K562 (cell line): ENCODE results near the gene ACSS1.

ENCODE experiments used
- BCLAF1 ChIP-seq, 2 experiments: fragments of 450-650 bp in 1 of 2; IDR thresholded peaks; 2 replicates each; pipeline ENCODE4 v1.6.1; 2011 to 2017; ENCODE audit warnings: low read depth in 2 of 2, antibody characterized with exemption in 1 of 2, borderline replicate concordance in 1 of 2, low read length in 1 of 2, mild to moderate bottlenecking in 1 of 2, mixed read lengths in 1 of 2; ENCODE audit not compliant: control insufficient read depth in 1 of 2
- NRF1 ChIP-seq, 2 experiments: fragments of 450-650 bp; IDR thresholded peaks in 1 of 2; conservative IDR thresholded peaks in 1 of 2; 2 replicates each; pipeline ENCODE4 v1.6.1; 2014; ENCODE audit warnings: mild to moderate bottlenecking in 2 of 2
- POLR2AphosphoS5 ChIP-seq: IDR thresholded peaks from 2 replicates; pipeline ENCODE4 v1.6.1; 2011; ENCODE audit warnings: mild to moderate bottlenecking, low read depth, low read length, moderate library complexity; ENCODE audit not compliant: control insufficient read depth, insufficient read depth
- RNF2 ChIP-seq: sonication (generic); IDR thresholded peaks from 2 replicates; pipeline ENCODE4 v1.6.1; 2016
- TBL1XR1 ChIP-seq, 2 experiments: IDR thresholded peaks; 2 replicates each; pipeline ENCODE4 v1.6.1; 2012; ENCODE audit warnings: improper control_type of control experiment in 2 of 2, low read length in 2 of 2, mild to moderate bottlenecking in 1 of 2
- TCFL5 ChIP-seq: fragments of 250-450 bp; sonication (Bioruptor Pico); conservative IDR thresholded peaks from 2 replicates; pipeline ENCODE4 v1.6.1; 2021; ENCODE audit warnings: mild to moderate bottlenecking, moderate library complexity, matching md5 sums
- TF ChIP-seq, protein P1 (sequence below): fragments of 450-650 bp; IDR thresholded peaks from 2 replicates; pipeline ENCODE4 v1.6.1; 2016; ENCODE audit warnings: borderline replicate concordance

- TF ChIP-seq TCFL5 (no peak), NRF1 (conservative IDR thresholded peaks at IDR 0.05 in 1 of 2, IDR thresholded peaks at IDR 0.05 in 1 of 2) (no peak), POLR2AphosphoS5 (no peak), BCLAF1 (IDR thresholded peaks at IDR 0.05; ENCODE audit: borderline replicate concordance in 1 of 2, control insufficient read depth in 1 of 2, low read depth in 2 of 2, low read length in 1 of 2) (no peak), RNF2 (no peak), TBL1XR1 (IDR thresholded peaks at IDR 0.05; ENCODE audit: low read length in 2 of 2) (no peak)
- TF ChIP-seq, protein P1, sequence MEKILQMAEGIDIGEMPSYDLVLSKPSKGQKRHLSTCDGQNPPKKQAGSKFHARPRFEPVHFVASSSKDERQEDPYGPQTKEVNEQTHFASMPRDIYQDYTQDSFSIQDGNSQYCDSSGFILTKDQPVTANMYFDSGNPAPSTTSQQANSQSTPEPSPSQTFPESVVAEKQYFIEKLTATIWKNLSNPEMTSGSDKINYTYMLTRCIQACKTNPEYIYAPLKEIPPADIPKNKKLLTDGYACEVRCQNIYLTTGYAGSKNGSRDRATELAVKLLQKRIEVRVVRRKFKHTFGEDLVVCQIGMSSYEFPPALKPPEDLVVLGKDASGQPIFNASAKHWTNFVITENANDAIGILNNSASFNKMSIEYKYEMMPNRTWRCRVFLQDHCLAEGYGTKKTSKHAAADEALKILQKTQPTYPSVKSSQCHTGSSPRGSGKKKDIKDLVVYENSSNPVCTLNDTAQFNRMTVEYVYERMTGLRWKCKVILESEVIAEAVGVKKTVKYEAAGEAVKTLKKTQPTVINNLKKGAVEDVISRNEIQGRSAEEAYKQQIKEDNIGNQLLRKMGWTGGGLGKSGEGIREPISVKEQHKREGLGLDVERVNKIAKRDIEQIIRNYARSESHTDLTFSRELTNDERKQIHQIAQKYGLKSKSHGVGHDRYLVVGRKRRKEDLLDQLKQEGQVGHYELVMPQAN = no peak
Measured at GRCh38 chr20:24961384-24962181, 96.4 kb downstream of the ACSS1 start.
